Natural killer cell treated with Interleukin-12 subunit alpha and Interleukin-12 subunit beta and Interleukin-15 and Interleukin-18, amount 100 ng/mL, for 72 hours (primary cell): ENCODE data around the gene BCR. TPM values are rescaled to one million over a fixed set of nuclear protein-coding genes. Genes with fewer than 3 reads are reported as not detected.

Source experiments
- ATAC-seq, 2 donors: fragments of 150-1000 bp; cut with Tn5 transposase in 1 of 2; sonication (Bioruptor Pico), chemical (Tn5 transposase) in 1 of 2; 2 replicates each; pipeline ENCODE4 v1.10.0; 2021
- DNase-seq: peaks from one replicate; pipeline ENCODE4 v3.0.0; 2022; ENCODE audit warnings: low spot score
- H3K27ac Mint-ChIP-seq, 2 donors: 1 replicate in 1 of 2; 2 replicates in 1 of 2; pipeline ENCODE4 v1.8.0; 2022; ENCODE audit warnings: mixed read lengths in 2 of 2, mild to moderate bottlenecking in 1 of 2, moderate library complexity in 1 of 2
- H3K27me3 Mint-ChIP-seq, 2 donors: 1 replicate in 1 of 2; 2 replicates in 1 of 2; pipeline ENCODE4 v1.8.0; 2022; ENCODE audit warnings: mixed read lengths in 2 of 2
- H3K36me3 Mint-ChIP-seq: one replicate; pipeline ENCODE4 v1.8.0; 2022; ENCODE audit warnings: mixed read lengths
- H3K4me1 Mint-ChIP-seq, 2 donors: 1 replicate in 1 of 2; 2 replicates in 1 of 2; pipeline ENCODE4 v1.8.0; 2022; ENCODE audit warnings: low read depth in 2 of 2, mixed read lengths in 2 of 2, mild to moderate bottlenecking in 1 of 2
- H3K4me3 Mint-ChIP-seq: one replicate; pipeline ENCODE4 v1.8.0; 2022; ENCODE audit warnings: mixed read lengths
- H3K9me3 Mint-ChIP-seq: 2 replicates; pipeline ENCODE4 v1.8.0; 2022; ENCODE audit warnings: mixed read lengths
- total RNA-seq, 2 donors: library from RNA; stranded (reverse); gene quantifications; one replicate each; pipeline ENCODE4 v1.2.3, GENCODE V29; 2022

The BCR gene
- total RNA-seq, 2 donors from 2014 or later, result 55.4 to 65.8 TPM

GRCh38 chr22:23233084-23233531, 52.8 kb downstream of the BCR start:
- peaks cover 47 to 53% of the 10 kb centered on the region in 2 donors for H3K4me1 Mint-ChIP-seq
- H3K27me3 Mint-ChIP-seq, result no peaks in the 10 kb centered on the region
- no peak for DNase-seq
- peaks cover 5% of the 10 kb centered on the region for H3K9me3 Mint-ChIP-seq
- H3K27ac Mint-ChIP-seq, result no peak overlapping the region
- peaks cover 21% of the 10 kb centered on the region for H3K36me3 Mint-ChIP-seq
- H3K4me3 Mint-ChIP-seq, result no peak overlapping the region
- ATAC-seq, result no peak

GRCh38 chr22:23233752-23234408, 53.6 kb downstream of the BCR start:
- peaks cover 13% of the 10 kb centered on the region for H3K36me3 Mint-ChIP-seq
- no peak overlapping the region for H3K4me3 Mint-ChIP-seq
- DNase-seq, result no peak

GRCh38 chr22:23234409-23235161, 54.3 kb downstream of the BCR start:
- ATAC-seq (peak; percentile 10 to 67), DNase-seq (no peak)
- no peaks in the 10 kb centered on the region for H3K27me3 Mint-ChIP-seq
- peak overlapping the region in 1 of 2 donors; percentile 82 for H3K27ac Mint-ChIP-seq
- H3K9me3 Mint-ChIP-seq, result no peaks in the 10 kb centered on the region
- no peak overlapping the region for H3K4me3 Mint-ChIP-seq
- H3K4me1 Mint-ChIP-seq, result peaks cover 55 to 65% of the 10 kb centered on the region in 2 donors
- peaks cover 6% of the 10 kb centered on the region for H3K36me3 Mint-ChIP-seq

More at GRCh38 chr22:23233752-23234408, 53.6 kb downstream of the BCR start:
- Mint-ChIP-seq H3K27me3 (no peaks in the 10 kb centered on the region), H3K4me1 (peaks cover 51 to 59% of the 10 kb centered on the region in 2 donors), H3K9me3 (peaks cover under 1% of the 10 kb centered on the region), H3K27ac (peak overlapping the region in 1 of 2 donors; percentile 82)
- ATAC-seq, result peak; percentile 54 to 59

- Mint-ChIP-seq H3K9me3 (no peaks in the 10 kb centered on the region), H3K27me3 (no peaks in the 10 kb centered on the region), H3K4me3 (no peak overlapping the region), H3K36me3 (no peaks in the 10 kb centered on the region), H3K4me1 (peaks cover 61 to 64% of the 10 kb centered on the region in 2 donors), H3K27ac (no peak overlapping the region)
- ATAC-seq (no peak), DNase-seq (no peak)
These were observed 55.1 kb downstream of the BCR start for GRCh38 chr22:23235425-23235824.

- H3K27ac Mint-ChIP-seq, result no peak overlapping the region
- H3K36me3 Mint-ChIP-seq, result no peaks in the 10 kb centered on the region
- H3K9me3 Mint-ChIP-seq, result no peaks in the 10 kb centered on the region
- H3K4me3 Mint-ChIP-seq, result no peak overlapping the region
- no peaks in the 10 kb centered on the region for H3K27me3 Mint-ChIP-seq
- DNase-seq (no peak), ATAC-seq (no peak)
- H3K4me1 Mint-ChIP-seq, result peaks cover 66 to 67% of the 10 kb centered on the region in 2 donors
These were observed 55.7 kb downstream of the BCR start for GRCh38 chr22:23236026-23236425.

- no peaks in the 10 kb centered on the region for H3K9me3 Mint-ChIP-seq
- no peaks in the 10 kb centered on the region for H3K36me3 Mint-ChIP-seq
- no peak overlapping the region for H3K4me3 Mint-ChIP-seq
- DNase-seq, result no peak
- H3K27ac Mint-ChIP-seq, result no peak overlapping the region
- H3K4me1 Mint-ChIP-seq, result peaks cover 69 to 70% of the 10 kb centered on the region in 2 donors
- H3K27me3 Mint-ChIP-seq, result no peaks in the 10 kb centered on the region
- no peak for ATAC-seq
These were observed 56.3 kb downstream of the BCR start for GRCh38 chr22:23236440-23237184.

GRCh38 chr22:23237201-23237798, 57.0 kb downstream of the BCR start:
- Mint-ChIP-seq H3K4me3 (peak overlapping the region; percentile 66), H3K4me1 (peaks cover 70 to 72% of the 10 kb centered on the region in 2 donors), H3K9me3 (no peaks in the 10 kb centered on the region), H3K36me3 (no peaks in the 10 kb centered on the region), H3K27me3 (no peaks in the 10 kb centered on the region), H3K27ac (peak overlapping the region in 1 of 2 donors; percentile 76)
- DNase-seq, result no peak
- ATAC-seq, result no peak

GRCh38 chr22:23237841-23238240, 57.5 kb downstream of the BCR start:
- H3K27ac Mint-ChIP-seq, result peak overlapping the region in 1 of 2 donors; percentile 76
- peak overlapping the region; percentile 66 for H3K4me3 Mint-ChIP-seq
- no peaks in the 10 kb centered on the region for H3K27me3 Mint-ChIP-seq
- no peaks in the 10 kb centered on the region for H3K9me3 Mint-ChIP-seq
- no peak for DNase-seq
- H3K36me3 Mint-ChIP-seq, result no peaks in the 10 kb centered on the region
- ATAC-seq, result no peak
- peaks cover 74% of the 10 kb centered on the region in 2 donors for H3K4me1 Mint-ChIP-seq

GRCh38 chr22:23238707-23239106, 58.4 kb downstream of the BCR start:
- no peak for ATAC-seq
- H3K4me3 Mint-ChIP-seq, result no peak overlapping the region

GRCh38 chr22:23239429-23239828, 59.1 kb downstream of the BCR start:
- Mint-ChIP-seq H3K4me3 (no peak overlapping the region), H3K4me1 (peaks cover 75 to 79% of the 10 kb centered on the region in 2 donors), H3K27ac (no peak overlapping the region), H3K36me3 (no peaks in the 10 kb centered on the region), H3K27me3 (no peaks in the 10 kb centered on the region), H3K9me3 (no peaks in the 10 kb centered on the region)
- ATAC-seq (no peak), DNase-seq (no peak)

More at GRCh38 chr22:23238707-23239106, 58.4 kb downstream of the BCR start:
- Mint-ChIP-seq H3K36me3 (no peaks in the 10 kb centered on the region), H3K4me1 (peaks cover 73 to 78% of the 10 kb centered on the region in 2 donors), H3K27me3 (no peaks in the 10 kb centered on the region), H3K27ac (peak overlapping the region in 1 of 2 donors; percentile 76), H3K9me3 (no peaks in the 10 kb centered on the region)
- DNase-seq, result no peak

- H3K27me3 Mint-ChIP-seq, result no peaks in the 10 kb centered on the region
- no peak for DNase-seq
- peaks cover 73 to 82% of the 10 kb centered on the region in 2 donors for H3K4me1 Mint-ChIP-seq
- H3K36me3 Mint-ChIP-seq, result no peaks in the 10 kb centered on the region
- H3K4me3 Mint-ChIP-seq, result peak overlapping the region; percentile 9
- ATAC-seq, result no peak
- H3K9me3 Mint-ChIP-seq, result no peaks in the 10 kb centered on the region
- H3K27ac Mint-ChIP-seq, result peak overlapping the region; percentile 15 to 82
These were observed 60.5 kb downstream of the BCR start for GRCh38 chr22:23240639-23241389.

- Mint-ChIP-seq H3K4me1 (peaks cover 76 to 78% of the 10 kb centered on the region in 2 donors), H3K27me3 (no peaks in the 10 kb centered on the region), H3K27ac (peak overlapping the region; percentile 55 to 83), H3K9me3 (no peaks in the 10 kb centered on the region), H3K36me3 (no peaks in the 10 kb centered on the region), H3K4me3 (no peak overlapping the region)
- no peak for ATAC-seq
- DNase-seq, result no peak
These were observed 61.5 kb downstream of the BCR start for GRCh38 chr22:23241562-23242472.
